Activated effector memory CD4-positive, alpha-beta T cell treated with Interleukin-2 at 50 U/mL for 16 hours (primary cell): Measurements from ENCODE around the gene MBTD1.
"Not testable (repeated sequence)": the region's sequence is repeated elsewhere in the genome, so short reads cannot be mapped to it uniquely, and the experiment has no call there.

Experiments
- DNase-seq: peaks from one replicate; pipeline ENCODE4 v3.0.0-alpha.2; 2020

The MBTD1 gene

DNA sequence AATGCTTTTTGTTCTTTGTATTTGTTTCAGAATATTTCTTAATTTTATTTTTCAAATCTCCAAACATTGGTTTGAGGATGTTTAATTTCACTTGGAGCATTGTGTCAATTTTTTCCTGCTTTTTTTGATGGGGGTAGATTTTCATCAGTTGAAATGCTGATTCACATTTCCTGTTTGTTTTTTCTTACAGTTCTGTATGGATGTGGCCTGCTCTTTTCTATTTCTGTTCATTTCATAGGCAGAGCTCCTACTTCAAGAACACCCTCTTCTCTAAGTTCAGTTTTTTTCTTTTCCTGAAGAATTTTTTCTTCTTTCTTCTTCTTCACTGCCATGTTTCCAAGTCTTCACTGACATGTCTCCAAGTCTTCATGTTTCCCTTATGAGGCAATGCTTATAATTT, 8.8 kb downstream of the MBTD1 start:
- no peak for DNase-seq

DNA sequence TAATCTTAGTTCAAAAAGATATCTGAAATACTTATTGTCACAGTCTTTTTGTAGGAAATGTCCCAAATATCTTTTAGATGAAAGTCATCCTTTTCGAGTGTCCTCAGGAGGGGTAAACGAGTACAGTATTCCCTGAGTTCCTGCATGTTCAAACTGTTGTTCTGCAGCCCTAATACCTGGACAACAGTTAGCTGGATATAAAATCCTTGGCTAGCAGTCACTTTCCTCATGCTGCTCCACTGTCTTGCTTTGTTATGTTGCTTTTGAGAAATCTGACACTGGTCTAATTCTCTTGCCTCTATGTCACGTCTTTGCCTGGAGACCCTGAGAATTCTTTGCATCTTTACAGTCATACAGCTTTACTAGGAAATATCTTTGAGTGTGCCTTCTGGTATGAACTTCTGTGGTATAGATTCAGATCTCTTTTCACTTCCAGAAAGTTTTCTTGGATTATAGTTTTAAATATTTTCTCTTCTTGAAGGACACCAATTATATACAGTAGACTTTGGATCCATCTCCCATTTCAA, 9.5 kb downstream of the MBTD1 start:
- no peak for DNase-seq

DNA sequence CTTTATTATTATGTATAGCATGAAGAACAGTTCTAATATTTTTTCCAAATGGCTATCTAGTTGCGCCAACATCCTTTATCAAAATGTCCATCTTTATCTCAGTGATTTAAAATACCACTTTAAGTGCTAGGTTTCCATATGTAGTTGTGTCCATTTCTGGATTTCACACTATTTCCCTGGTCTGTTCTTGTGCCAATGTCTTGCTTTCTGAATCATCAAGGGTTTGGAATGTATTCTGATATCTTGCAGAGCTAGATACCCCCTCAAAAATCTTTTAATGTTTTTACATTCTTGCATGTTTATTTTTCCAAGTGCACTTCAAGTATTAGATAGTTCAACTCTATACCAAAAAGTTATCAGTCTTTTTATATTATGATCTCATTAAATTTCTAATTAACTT, 14.3 kb downstream of the MBTD1 start:
- no peak for DNase-seq

DNA sequence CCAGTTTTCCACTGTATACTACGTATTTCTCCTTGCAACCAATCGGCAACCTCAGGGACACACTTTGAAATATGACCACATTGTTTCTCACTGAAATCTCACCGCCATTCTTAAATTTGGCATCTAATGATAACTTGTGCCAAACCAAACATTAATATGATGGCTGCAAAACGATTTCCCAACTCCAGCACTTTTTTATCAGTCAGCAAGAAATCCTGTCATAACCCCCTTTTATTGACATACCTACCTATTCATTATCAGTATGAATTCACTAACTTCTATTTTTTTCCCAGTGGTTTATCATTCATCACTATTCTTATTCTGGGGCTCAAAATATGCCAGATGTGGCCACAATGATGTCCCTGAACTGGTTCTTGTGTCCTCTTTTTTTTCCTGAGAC, 15.8 kb downstream of the MBTD1 start:
- no peak for DNase-seq

DNA sequence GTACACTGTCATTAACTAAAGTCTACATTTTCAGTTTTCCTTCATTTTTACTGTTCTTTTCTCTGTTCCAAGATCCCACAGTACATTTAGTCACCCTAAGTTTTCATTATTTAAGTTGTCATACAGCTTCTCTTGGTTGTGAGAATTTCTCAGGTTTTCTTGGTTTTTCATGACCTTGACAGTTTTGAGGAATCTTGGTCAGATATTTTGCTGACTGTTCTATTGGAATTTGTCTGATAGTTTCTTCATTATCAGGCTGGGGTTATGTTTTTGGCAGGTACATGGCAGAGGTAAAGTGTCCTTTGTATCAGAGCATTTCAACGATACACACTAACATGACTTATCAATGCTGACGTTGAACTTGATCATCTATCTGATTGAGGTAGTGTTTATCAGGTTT, 19.6 kb downstream of the MBTD1 start:
- DNase-seq = no peak

DNA sequence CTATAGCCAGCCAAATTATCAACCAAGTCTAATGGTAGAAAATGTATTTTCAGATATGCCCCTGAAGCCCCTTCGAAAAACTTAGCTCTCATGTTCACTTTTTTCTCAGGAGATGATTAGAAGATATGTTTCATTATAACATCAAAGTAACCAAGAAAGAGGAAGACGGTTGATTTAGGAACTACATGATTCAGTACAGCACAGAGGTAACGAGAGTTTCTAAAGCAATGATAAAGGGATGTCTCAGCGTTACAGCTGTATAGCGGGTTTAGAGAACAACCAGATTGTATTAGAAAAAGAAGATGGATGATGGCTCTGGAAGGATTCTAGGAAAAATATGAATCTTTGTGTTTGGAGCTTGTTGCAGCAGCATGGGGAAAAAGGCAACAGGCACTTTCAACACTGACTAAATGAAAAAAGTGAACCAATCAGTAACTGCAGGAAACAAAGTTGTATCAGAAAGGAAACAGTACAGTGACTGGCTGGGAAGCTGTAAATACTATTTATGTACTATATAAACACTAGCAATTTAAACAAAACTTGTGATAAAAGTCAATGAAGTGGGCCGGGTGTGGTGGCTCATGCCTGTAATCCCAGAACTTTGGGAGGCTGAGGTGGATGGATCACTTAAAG, 21.5 kb downstream of the MBTD1 start:
- DNase-seq = no peak

DNA sequence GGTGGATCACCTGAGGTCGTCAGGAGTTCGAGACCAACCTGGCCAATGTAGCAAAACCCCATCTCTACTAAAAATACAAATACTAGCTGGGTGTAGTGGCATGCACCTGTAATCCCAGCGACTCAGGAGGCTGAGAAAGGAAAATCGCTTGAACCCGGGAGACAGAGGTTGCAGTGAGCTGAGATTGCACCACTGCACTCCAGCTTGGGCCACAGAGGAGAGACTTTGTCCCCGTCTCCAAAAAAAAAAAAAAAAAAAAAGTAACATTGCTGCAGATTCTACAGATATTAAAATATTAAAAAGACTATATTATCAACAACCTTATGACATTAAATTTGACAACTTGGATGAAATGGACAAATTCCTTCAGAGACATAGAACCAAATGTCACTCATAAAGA, 25.7 kb downstream of the MBTD1 start:
- no peak for DNase-seq

DNA sequence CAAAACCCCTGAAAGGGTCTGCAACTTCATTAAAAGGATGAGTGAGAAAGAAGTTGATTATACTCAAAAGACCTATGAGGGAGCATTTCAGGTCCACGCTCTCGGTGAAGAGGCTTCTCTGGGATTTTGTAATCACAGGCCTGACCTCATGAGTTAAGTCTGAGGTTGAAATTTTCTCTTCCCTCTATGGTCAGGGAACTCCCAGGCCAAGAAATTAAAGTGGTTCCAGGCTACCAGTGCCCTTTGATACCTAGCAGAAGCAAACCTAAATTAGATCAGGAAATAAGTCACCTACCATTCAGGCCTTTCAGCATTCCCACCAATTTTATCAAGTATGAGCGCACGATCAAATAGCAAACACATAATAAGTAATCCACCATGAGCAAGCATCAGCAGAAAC, 27.9 kb downstream of the MBTD1 start:
- DNase-seq = no peak

DNA sequence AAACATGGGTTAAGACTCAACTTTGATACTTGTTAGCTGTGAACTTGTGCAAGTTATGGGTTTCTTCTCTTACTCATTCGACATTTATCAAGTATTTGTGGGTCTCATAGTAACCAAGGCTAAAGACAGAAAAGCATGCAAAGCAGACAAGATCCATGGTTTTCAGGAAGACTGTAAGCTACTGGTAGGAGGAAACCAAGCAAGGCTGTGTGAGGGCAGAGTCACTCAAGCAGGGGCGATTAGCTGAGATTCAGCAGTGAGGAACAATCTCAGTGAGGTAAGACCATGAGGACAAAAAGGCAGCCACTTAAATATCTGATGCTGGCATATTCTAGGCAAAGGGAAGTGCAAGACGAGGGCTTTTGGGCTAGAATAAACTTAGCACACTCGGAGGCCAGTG, 29.5 kb downstream of the MBTD1 start:
- no peak for DNase-seq

DNA sequence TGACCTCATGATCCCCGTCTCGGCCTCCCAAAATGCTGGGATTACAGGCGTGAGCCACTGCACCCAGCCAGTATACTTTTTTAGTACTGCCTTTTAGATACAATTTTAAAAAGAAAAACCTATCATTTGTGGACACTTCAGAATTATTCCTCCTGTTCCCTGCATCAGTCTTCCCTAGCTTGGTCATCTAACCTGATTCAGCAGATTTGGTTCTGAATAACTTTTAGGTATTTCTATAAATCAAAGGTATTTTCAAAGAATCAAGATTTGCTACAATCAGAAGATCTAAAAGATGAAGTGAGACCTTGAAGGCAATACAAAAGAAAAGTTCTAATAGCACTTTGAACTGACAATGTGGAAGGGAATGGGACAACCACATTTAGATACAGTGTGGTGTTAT, 30.0 kb downstream of the MBTD1 start:
- no peak for DNase-seq

DNA sequence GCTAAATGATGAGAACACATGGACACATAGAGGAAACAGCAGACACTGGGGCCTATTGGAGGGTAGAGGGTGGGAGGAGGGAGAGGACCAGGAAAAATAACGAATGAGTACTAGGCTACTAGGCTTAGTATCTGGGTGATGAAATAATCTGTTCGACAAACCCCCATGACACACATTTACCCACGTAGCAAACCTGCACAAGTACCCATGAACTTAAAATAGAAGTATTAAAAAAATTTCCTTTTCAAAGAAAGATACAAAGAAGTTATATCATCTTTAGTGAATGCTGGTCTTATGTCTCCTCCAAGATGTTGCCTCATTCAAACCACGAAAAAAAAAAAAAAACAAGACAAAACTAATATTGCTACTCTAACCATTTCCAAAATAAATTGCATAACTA, 31.7 kb downstream of the MBTD1 start:
- DNase-seq = no peak

DNA sequence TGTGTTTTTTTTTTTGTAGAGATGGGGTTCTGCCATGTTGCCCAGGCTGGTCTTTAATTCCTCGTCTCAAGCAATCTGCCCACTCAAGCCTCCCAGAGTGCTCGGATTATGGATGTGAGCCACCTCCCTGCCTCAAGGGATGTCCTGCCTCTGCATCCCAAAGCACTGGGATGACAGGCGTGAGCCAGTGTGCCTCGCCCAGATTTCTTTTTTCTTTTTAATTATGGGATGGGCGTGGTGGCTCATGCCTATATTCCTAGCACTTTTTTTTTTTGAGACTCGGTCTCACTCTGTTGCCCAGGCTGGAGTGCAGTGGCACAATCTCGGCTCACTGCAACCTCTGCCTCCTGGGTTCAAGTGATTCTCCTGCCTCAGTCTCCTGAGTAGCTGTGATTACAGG, 34.3 kb downstream of the MBTD1 start:
- not testable (repeated sequence) for DNase-seq

DNA sequence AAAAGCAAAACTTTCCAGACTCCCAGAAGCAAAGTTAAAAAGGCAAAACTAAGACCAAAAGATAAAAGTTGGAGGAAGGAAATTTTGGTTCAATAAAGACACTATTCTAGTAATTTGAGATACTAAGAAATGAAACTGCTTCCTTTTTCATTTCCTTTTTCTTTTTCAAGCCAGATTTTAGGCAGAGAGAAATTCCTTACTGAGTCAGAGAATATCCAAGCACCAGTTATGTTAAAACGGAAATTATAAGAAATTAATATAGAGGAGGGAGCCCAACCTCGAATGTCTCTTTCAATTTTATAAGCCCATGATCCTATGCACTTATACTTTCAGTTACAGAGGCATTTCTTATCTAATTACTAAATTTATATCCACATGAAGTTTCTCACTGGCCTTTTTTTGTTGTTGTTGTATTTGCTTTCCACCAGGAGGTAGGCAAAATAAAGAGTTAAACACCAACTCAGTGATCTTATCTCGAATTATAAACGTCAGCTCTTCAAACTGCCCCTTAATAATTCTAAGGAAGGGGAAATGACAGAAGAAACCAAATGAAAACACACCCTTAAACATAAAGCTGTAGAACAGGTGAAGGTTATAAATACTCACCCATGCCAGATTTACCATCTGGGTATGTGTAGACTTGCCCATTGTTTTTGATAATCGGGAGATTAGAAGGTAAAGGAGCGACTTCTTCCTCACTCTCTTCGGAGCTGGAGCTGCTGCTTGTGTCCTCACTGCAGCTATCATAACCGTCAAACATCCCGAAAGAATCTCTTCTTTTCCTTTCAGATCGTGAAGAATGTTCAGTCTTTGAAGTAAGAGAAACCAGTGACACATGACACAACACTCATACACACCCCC, 35.2 kb downstream of the MBTD1 start:
- DNase-seq = no peak

DNA sequence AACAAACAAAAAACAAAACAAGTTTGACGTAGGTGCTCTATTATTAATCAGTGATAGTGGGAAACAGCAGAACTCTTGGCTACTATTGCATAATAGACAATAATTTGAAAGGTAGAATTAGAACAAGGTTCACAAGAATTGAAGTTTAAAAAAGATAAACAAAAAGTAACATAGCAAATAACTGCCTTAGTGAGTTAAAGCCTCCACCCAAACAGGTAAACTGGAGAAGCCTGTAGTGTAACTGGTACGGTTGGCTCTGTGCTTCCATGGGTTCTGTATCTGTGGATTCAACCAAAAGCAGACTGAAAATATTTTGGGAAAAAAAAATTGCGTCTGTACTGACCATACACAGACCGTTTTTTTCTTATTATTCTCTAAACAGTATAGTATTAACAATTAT, 38.5 kb downstream of the MBTD1 start:
- DNase-seq = no peak

DNA sequence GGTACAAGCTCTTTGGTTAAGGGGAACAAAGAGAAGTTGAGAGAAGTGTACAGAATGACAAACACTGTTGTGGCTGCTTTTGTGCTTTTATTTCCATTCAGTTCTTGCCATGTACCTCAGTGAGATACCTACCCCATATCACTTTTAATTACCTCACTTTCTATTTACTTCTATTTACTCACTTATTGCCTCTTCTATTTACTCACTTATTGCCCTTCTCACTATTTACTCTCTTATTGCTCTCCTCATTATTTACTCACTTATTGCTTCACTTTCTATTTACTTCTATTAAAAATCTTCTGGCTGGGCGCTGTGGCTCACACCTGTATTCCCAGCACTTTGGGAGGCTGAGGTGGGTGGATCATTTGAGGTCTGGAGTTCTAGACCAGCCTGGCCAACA, 41.9 kb downstream of the MBTD1 start:
- DNase-seq = no peak

DNA sequence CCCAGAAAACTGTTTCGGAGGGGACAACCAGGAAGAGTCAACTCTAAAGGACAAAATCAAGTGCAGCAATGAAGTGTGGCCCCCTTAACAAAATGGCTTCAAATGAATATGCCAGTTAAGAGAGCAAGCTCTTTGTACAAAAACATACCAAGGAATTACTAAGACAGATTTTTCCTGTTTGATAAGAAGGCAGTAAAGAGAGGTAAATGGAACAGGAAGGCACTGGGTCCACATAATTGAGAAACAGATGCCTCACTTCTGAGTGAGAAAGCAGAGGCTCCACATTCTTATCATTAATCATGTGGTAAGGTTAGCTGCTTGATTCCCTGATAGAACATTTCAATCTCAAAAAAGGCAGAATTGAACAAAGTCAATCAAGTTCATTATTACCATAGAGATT, 44.9 kb downstream of the MBTD1 start:
- DNase-seq = no peak

DNA sequence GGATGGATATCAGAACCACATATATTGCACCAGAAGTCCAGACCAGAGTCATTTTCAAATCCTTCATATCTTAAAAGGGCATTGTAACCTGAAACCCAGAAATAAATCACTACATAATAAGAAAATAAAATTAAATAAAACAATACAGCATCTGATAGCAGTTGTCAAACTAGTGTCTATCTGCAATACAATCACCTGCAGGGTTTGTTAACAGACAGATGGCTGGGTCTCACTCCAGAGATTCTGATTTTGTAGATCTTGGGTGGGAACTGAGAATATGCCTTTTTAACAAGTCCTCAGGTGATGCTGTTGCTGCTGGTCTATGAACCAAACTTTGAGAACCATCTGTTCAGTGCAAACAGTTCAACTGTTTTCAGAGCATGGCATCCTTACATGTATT, 56.0 kb downstream of the MBTD1 start:
- no peak for DNase-seq

DNA sequence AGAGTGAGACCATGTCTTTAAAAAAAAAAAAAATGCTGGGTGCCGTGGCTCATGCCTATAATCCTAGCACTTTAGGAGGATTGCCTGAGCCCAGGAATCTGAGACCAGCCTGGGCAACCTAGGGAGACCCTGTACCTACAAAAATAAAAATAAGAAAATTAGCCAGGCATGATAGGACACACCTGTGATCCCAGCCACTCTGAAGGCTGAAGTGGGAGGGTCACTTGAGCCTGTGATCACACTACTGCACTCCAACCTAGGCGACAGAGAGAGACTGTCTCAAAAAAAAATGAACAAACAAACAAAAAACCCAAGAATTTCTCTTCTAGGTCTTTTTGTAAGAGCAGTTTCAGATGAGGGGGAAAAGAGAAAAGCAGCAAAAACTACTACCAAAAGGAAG, 59.0 kb downstream of the MBTD1 start:
- DNase-seq = no peak

DNA sequence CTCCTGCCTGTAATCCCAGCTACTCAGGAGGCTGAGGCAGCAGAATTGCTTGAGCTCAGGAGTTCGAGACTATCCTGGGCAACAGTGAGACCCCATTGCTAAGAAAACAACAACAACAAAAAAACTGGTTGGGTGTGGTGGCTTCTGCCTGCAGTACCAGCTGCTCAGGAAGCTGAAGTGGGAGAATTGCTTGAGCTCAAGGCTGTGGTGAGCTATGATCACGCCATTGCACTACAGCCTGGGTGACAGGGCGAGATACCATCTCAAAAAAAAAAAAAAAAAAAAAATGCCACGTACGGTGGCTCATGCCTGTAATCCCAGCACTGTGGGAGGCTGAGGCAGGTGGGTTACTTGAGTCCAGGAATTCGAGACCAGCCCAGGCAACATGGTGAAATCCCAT, 59.6 kb downstream of the MBTD1 start:
- DNase-seq = peak; percentile 35

DNA sequence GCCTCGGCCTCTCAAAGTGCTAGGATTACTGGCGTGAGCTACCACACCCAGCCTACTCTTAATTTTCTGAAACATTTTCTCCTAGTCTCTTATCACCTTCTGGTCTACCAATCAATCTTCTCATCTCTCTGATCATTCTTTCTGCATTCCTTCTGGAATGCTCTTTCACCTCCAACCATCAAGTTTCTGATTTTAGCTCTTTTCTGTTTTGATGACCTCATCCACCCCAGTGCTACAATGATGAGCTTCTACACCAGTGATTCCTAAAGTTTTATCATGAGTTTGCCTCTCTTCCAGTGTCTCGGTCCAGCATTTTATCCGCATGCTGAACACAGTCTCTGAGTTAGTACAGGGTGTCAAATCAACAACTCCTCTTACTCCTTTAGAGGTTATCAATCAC, 62.1 kb downstream of the MBTD1 start:
- no peak for DNase-seq

DNA sequence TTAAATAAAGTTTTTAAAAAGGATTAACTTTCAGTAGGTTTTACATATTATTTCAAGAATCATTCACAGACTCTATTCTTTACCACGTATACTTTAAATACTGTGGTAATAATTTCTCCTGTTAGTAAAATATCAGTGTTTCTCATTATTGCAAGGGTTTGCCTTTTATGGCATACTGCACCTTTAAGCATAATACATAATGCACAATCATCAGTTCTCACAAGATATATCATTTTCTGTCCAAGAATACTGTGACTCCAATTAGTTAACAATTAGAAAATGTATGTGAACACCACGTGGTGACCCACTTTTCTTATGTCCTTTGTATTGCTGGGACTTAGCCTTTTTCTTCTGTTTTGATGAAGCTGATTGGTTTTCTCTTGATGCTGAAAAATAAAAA, 68.0 kb downstream of the MBTD1 start:
- no peak for DNase-seq

DNA sequence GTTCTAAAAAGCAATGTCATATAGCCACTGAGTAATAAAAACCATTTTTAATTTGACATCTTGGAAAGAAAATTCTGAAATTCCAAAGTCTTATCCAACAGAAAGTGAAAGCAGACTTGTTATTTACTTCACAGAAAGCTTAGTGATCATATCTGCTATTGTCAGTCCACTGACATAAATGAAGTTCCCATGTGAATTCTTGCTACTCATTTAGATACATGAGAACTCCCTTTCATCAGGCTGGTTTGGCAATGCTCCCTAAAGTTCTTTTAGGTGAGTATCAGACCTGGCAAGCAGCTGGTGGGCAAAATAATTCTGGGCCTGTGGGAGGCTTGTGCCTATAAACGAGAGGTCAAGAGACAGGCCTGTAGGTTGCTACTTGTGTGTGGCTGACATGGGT, 70.2 kb downstream of the MBTD1 start:
- DNase-seq = no peak

DNA sequence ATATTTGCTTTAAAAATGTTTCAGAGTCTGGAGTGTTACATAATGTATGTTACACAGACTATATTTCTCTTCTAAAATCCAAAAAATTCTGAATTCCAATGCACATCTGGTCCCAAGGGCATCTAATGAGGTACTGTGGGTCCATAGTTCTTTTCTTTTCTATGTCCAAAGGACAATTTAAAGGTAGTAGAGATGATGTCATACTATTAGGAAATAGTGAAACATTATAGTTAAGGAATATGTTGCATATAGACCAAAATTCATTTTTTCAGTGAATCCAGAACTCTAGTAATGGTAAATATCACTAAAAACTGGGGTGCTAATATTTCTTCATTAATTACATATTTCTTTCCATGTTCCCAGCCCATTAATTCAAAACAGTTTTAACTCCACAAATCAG, 70.7 kb downstream of the MBTD1 start:
- no peak for DNase-seq

DNA sequence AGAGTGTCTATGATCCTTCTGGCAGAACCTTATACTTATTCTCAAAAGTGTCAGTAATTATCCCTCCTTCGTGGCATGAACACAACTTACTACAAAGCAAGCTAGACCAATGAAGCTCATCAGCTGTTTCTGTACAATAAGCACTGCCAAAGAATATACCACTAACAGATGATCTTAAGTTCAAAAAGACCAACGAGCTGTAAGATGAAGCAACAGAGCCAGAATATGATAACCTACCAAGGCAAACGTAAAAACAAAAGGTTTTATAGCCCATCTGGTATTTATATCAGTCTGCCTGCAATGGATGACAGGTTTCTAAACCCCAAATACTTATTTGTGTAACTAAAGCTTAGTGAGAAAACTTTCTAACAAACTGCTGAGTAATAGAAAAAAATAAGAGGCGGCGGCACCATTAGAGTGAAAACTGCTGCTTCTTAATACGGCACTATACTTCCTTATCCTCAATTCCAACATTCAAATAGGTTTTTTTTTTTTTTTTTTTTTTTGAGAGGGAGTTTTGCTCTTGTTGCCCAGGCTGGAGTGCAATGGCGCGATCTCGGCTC, 71.5 kb downstream of the MBTD1 start:
- no peak for DNase-seq
